K562 (cell line): Measurements from ENCODE around the gene VPS4A. TPM values are rescaled to one million over a fixed set of nuclear protein-coding genes. Genes with fewer than 3 reads are reported as not detected.

Experiments
- ATF3 ChIP-seq, 2 experiments: fragments of 450-650 bp in 1 of 2; sonication (generic) in 1 of 2; formaldehyde crosslinking in 1 of 2; IDR thresholded peaks in 1 of 2; conservative IDR thresholded peaks in 1 of 2; 2 replicates each; pipeline versions ENCODE4 v1.6.1 to v1.8.1; 2016 to 2023; ENCODE audit warnings: mild to moderate bottlenecking in 2 of 2, moderate library complexity in 2 of 2, inconsistent platforms in 1 of 2, missing genetic modification reagents in 1 of 2
- CHD1 ChIP-seq: fragments of 200-600 bp; sonication (generic); IDR thresholded peaks from one replicate; pipeline ENCODE4 v1.6.1; 2012; ENCODE audit warnings: mild to moderate bottlenecking, moderate library complexity, low read length, inconsistent platforms
- CREB5 ChIP-seq: fragments of 250-450 bp; sonication (Bioruptor Pico); IDR thresholded peaks from 2 replicates; pipeline ENCODE4 v1.5.0; 2020; ENCODE audit warnings: mild to moderate bottlenecking
- E2F1 ChIP-seq: sonication (generic); formaldehyde crosslinking; IDR thresholded peaks from 2 replicates; pipeline ENCODE4 v1.8.1; 2023; ENCODE audit warnings: mild to moderate bottlenecking, missing genetic modification reagents, moderate library complexity
- EP400 ChIP-seq: fragments of 450-650 bp; IDR thresholded peaks from 2 replicates; pipeline ENCODE4 v1.6.1; 2017; ENCODE audit warnings: antibody characterized with exemption, mild to moderate bottlenecking, moderate library complexity
- FOXA3 ChIP-seq, 2 experiments: fragments of 450-650 bp in 1 of 2; sonication (generic) in 1 of 2; formaldehyde crosslinking; IDR thresholded peaks in 1 of 2; conservative IDR thresholded peaks in 1 of 2; 2 replicates each; pipeline versions ENCODE4 v1.4.0 to v1.8.0; 2020 to 2022; ENCODE audit warnings: mild to moderate bottlenecking in 2 of 2, missing genetic modification reagents in 1 of 2
- GABPB2 ChIP-seq: fragments of 250-450 bp; sonication (Bioruptor Pico); conservative IDR thresholded peaks from 2 replicates; pipeline ENCODE4 v1.5.1; 2021; ENCODE audit warnings: mild to moderate bottlenecking
- HMBOX1 ChIP-seq: sonication (generic); IDR thresholded peaks from 2 replicates; pipeline ENCODE4 v1.6.1; 2016
- HMGN3 ChIP-seq: IDR thresholded peaks from 2 replicates; pipeline ENCODE4 v1.6.1; 2011; ENCODE audit warnings: borderline replicate concordance, low read depth, mild to moderate bottlenecking, mixed read lengths, low read length; ENCODE audit not compliant: insufficient read length; ENCODE audit errors: extremely low read depth
- IRF1 ChIP-seq: sonication (generic); formaldehyde crosslinking; IDR thresholded peaks from 2 replicates; pipeline ENCODE4 v1.8.0; 2022; ENCODE audit warnings: missing genetic modification reagents, mild to moderate bottlenecking, borderline replicate concordance
- MIER1 ChIP-seq: fragments of 450-650 bp; IDR thresholded peaks from 2 replicates; pipeline ENCODE4 v1.6.1; 2016; ENCODE audit warnings: antibody characterized with exemption, mild to moderate bottlenecking, low read depth
- PML ChIP-seq: IDR thresholded peaks from 2 replicates; pipeline ENCODE4 v1.6.1; 2012; ENCODE audit warnings: low read length, inconsistent platforms
- POLR2AphosphoS5 ChIP-seq: IDR thresholded peaks from 2 replicates; pipeline ENCODE4 v1.6.1; 2011; ENCODE audit warnings: mild to moderate bottlenecking, low read depth, low read length, moderate library complexity; ENCODE audit not compliant: control insufficient read depth, insufficient read depth
- POLR3G ChIP-seq: IDR thresholded peaks from 2 replicates; pipeline ENCODE4 v1.6.1; 2011; ENCODE audit not compliant: insufficient read length, insufficient replicate concordance; ENCODE audit errors: extremely low read depth
- SMAD4 ChIP-seq: fragments of 250-450 bp; sonication (Bioruptor Pico); conservative IDR thresholded peaks from 2 replicates; pipeline ENCODE4 v1.8.0; 2021; ENCODE audit warnings: inconsistent platforms, mild to moderate bottlenecking, moderate library complexity
- STAT6 ChIP-seq: sonication (generic); formaldehyde crosslinking; IDR thresholded peaks from 2 replicates; pipeline ENCODE4 v1.8.1; 2023; ENCODE audit warnings: mild to moderate bottlenecking, missing genetic modification reagents
- ZNF444 ChIP-seq: fragments of 250-450 bp; sonication (Bioruptor Pico); IDR thresholded peaks from 2 replicates; pipeline ENCODE4 v1.4.0; 2020; ENCODE audit warnings: mild to moderate bottlenecking, moderate library complexity
- polyA plus RNA-seq, 8 experiments: library from polyadenylated mRNA; depleted of rRNA in 4 of 8; stranded (reverse) in 5 of 8; unstranded in 3 of 8; fragments of >200 nt; fragmentation: Nextera tagmentation in 2 of 8; fragmentation: Illumina TruSeq in 1 of 8; extraction: Ambion mirVana in 2 of 8; extraction: Trizol in 1 of 8; gene quantifications; 2 replicates each; pipeline versions ENCODE4 v1.2.1 to v1.2.3, GENCODE V29; 2011 to 2014; ENCODE audit warnings: inconsistent platforms in 1 of 8, missing spikeins in 1 of 8
- total RNA-seq, 7 experiments: library from RNA; depleted of rRNA in 6 of 7; stranded (reverse); fragments of >200 nt in 6 of 7; fragmentation: Illumina TruSeq in 2 of 7; extraction: Trizol in 2 of 7; gene quantifications; 2 replicates each; pipeline versions ENCODE4 v1.2.1 to v1.2.3, GENCODE V29; 2011 to 2021; ENCODE audit warnings: low replicate concordance in 1 of 7

VPS4A gene
- total and polyA plus RNA-seq, 9 of the 15 experiments (the other 6 are each of a cell fraction or from before 2014, with no cell fraction given) = 7.6 to 45.4 (median 29.9) TPM

GRCh38 chr16:69339289-69340094 lies 28.3 kb downstream of the VPS4A start, which contains the start of the genes COG8 and NIP7 (continued):
- TF ChIP-seq ATF3 (IDR thresholded peaks at IDR 0.05) (peak; percentile 16; the same call in 1 of the 2 replicates), ATF3 (CRISPR knock-in tag; conservative IDR thresholded peaks at IDR 0.05) (0 out of 2 replicates have a peak, but pooled peaks have one; percentile 35), SMAD4 (peak; percentile 66; the same call in 1 of the 2 replicates), HMBOX1 (no peak), GABPB2 (CRISPR knock-in tag) (no peak), POLR2AphosphoS5 (peak; percentile 89), STAT6 (CRISPR knock-in tag) (peak; percentile 77), ZNF444 (no peak), CREB5 (CRISPR knock-in tag) (no peak), EP400 (peak; percentile 98), POLR3G (no peak), CHD1 (peak; percentile 33), HMGN3 (peak; percentile 16), PML (peak; percentile 84), E2F1 (0 out of 2 replicates have a peak, but pooled peaks have one; percentile 1), MIER1 (0 out of 2 replicates have a peak, but pooled peaks have one; percentile 26), IRF1 (CRISPR knock-in tag) (no peak), FOXA3 (CRISPR knock-in tag; conservative IDR thresholded peaks at IDR 0.05 in 1 of 2, IDR thresholded peaks at IDR 0.05 in 1 of 2) (peak in 1 of 2 experiments; percentile 67; a peak in 1 of 4 replicates)
